Measurements from ENCODE around the gene WAPL.
A peak's percentile ranks its signal among the peaks of the same experiment; 100 is the strongest.
"Not testable (repeated sequence)": the region's sequence is repeated elsewhere in the genome, so short reads cannot be mapped to it uniquely, and the experiment has no call there.

Gene WAPL

DNA sequence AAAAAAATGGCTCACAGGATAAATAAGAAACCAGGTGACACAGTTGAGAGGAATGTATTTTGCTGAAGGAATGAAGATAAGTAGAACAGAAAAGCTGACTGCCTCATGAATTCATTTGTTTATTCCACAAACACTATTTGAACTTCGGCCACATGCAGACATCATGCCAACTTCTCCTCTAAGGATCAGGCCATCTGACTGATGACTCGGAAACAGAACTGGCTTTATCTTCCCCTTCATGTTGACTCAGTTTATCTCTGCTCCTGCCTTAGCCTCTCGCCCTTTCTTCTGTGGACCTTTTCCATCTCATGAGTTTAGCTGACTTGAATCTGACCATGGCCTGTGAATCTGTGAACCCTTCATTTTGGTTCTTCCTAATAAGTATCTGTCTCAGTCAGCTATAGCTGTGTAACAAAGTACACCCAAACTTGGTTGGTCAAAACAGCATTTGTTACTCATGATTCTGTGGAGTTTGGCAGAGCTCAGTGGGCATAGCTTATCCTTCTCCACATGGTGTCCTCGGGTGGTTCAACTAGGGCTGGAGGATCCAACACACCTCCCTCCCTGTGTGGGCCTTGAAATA, 111.0 kb downstream of the WAPL start:
- DNase-seq: no peak
- no peak for ATAC-seq

DNA sequence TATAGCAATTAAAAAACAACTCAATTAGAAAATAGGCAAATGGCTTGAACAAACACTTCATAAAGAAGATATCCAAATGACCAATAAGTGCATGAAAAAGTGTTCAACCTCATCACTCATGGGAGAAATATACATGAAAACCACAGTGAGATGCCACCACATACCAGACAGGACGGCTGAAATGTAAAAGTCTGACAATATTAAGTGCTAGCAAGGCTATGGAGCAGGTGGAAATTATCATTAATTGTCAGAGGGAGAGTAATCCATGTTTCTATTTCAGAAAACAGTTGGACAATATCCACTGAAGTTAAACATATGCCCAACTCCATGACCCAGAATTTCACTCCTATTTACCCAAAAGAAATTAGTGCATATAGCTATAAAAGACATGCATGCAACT, 112.4 kb downstream of the WAPL start:
- ATAC-seq (no peak), DNase-seq (no peak)

GRCh38 chr10:86403183-86403797, 118.3 kb downstream of the WAPL start:
- ATAC-seq: no peak
- no peak for DNase-seq

DNA sequence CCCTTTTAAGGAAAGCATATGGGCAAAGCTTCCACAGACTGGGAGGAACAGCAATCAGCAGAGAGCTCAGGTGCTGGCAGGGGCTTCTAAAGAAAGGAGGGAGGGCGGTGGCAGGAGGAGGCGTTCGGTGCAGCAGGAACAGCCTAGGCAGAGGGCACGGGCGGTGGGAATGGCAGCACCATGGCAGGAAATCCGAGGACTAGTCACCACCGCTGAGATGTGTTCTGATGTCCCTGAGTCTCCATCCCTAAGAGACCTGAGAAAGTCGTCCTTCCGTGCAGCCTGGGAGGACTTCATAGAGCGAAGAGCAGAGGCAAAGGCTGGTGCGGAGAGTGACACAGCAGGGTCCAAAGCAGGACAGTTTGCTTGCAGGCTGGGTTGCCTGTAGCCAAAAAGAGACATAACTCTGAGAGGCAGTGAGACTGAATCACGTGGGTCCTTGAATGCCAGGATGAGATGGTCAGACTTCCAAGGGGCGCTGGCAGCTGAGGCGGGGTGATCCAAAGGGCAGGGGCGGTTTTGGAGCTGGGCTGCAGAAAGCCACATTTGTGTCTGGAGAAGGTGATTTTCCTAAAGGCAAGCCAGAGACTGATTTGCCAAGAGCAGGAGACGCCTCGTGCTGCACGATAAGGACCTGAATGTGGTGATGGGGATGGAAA, 119.2 kb downstream of the WAPL start:
- DNase-seq (no peak), ATAC-seq (no peak)

GRCh38 chr10:86401588-86402282, 119.9 kb downstream of the WAPL start:
- ATAC-seq (no peak), DNase-seq (peak; percentile 30)

DNA sequence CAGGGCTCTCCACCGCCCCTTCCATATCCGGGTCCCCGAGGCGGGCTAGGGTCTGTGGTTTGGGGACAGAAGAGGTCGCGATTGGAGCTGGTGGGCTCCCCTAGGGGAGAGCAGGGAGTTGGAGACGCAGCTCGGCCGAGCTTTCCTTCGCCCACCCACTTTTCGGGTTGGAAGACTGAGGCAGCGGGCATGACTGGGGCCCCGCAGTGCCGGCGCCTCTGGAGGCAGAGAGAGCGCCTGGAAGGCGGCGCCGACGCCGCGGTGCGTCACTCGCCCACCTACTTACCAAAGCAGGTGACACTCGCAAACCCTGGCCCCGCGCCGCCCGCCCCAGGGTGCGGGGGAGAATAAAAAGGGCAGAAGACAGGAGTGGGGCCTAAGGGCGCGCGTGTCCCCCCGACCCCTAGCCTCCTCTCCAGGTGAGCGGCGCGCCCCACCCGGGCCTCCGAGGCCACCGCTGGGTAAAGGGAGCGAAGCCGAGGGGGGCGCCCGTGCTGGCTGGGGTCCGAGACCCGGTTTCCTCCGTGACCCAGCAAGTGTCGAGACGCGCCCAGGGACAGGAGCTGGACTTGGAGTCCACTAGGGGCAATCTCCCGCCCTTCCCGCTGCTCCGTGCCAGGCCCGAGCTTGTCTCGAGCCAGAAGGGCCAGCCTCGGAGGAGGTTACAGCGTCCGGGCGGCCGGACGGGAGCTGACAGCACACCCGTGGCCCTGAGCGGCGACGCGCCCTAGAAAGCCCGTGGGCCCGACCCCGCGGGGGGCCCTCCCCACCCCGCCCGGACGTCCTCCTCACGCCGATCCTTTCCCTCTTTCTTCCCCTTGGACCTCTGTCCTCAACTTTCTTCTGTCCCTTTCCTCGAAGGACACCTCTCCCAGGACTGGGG, 120.6 kb downstream of the WAPL start:
- DNase-seq (peak; percentile 78), ATAC-seq (peak; percentile 74)

GRCh38 chr10:86399879-86400704, 121.5 kb downstream of the WAPL start:
- DNase-seq (peak; percentile 97), ATAC-seq (peak; percentile 95)

DNA sequence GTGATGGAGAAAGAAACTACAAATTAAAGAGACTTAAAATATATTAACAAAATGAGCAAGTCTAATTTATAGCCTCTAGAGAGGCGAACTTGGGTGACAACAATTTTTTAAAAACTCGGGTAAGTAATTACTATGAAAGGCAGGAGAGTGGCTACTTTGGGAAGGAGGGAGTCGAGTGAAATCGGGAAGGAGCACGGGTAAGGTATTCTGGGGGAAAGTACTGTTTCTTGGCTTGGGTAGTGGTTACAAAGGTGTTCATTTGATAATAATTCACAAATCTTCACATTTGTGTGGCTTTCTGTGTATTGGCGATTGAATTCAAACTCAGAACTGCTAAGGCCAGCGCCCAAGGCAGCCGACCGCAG, 122.1 kb downstream of the WAPL start:
- ATAC-seq (no peak), DNase-seq (no peak)

GRCh38 chr10:86397120-86397519, 124.5 kb downstream of the WAPL start:
- DNase-seq (no peak), ATAC-seq (no peak)

GRCh38 chr10:86393862-86394455, 127.6 kb downstream of the WAPL start:
- ATAC-seq (no peak), DNase-seq (no peak)

DNA sequence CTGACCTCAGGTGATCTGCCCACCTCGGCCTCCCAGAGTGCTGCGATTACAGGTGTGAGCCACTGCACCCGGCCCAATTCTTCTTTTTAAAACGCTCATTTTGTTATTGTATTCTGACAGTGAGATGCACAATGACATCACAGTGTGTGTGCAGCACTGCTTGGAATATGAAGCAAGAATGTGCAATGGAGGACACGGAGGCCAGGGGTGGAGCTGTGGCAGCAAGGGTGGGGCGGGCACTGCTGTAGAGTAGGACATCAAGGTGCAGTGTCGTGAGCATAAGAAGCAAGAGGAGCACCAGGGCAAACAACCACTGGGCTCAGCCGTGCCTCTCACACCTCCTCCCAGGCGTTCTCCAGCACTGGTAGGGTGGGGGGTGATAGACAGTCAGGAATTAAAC, 128.2 kb downstream of the WAPL start:
- ATAC-seq (no peak), DNase-seq (no peak)

DNA sequence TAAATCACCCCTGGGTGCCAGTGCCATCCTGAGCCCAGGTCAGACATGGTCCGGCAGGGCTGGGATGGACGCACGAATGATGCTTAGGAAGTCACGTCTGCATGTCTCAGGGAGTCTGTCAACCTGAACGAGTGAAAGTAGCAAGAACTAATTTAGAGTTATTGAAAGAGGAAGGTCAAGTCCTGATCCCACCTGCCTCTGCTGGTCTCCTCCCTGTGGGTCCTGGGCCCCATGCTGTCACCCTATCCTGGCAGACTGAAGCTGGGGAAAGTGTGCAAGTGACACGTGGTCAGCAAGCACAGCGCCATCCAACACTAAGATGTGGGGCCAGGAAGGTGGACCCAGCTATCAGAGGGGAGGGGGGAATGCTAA, 128.9 kb downstream of the WAPL start:
- DNase-seq (no peak), ATAC-seq (no peak)

GRCh38 chr10:86391986-86392722, 129.4 kb downstream of the WAPL start:
- no peak for ATAC-seq

DNA sequence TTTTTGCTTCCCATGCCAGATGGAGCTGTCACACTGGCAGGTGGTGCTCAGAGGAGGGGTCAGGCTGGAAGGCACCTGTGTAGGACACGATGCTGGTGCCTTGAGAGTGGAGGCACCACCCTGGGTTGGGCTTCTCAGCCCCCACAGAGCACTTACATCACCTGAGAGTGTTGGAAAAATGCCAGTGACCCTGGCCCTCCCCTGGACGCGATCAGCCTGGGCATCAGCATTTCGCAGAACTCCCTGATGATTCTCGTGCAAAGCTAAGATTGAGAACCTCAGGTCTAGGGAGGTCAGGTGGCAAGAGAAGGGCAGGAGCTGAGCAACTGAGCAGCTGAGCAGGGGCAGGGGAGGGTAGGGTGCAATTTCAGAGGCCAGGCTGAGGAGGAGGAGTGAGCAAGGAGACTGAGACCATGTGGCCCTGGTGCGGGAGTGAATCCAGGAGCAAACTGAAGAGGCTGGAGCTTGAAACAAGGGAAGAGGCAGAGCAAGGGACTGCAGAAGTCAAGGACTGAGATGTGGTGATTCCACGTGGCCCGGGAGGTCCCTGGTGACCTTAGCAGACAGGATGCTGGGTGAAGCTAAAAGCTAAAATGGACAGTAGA, 130.3 kb downstream of the WAPL start:
- no peak for DNase-seq
- no peak for ATAC-seq

More at GRCh38 chr10:86391986-86392722, 129.4 kb downstream of the WAPL start:
- DNase-seq: no peak

GRCh38 chr10:86390337-86391120, 131.1 kb downstream of the WAPL start:
- DNase-seq: no peak
- no peak for ATAC-seq

- DNase-seq: peak; percentile 37
- ATAC-seq: peak; percentile 45
These were observed 132.0 kb downstream of the WAPL start for GRCh38 chr10:86389441-86390193.

GRCh38 chr10:86389109-86389440, 132.5 kb downstream of the WAPL start:
- not testable (repeated sequence) for DNase-seq, ATAC-seq

DNA sequence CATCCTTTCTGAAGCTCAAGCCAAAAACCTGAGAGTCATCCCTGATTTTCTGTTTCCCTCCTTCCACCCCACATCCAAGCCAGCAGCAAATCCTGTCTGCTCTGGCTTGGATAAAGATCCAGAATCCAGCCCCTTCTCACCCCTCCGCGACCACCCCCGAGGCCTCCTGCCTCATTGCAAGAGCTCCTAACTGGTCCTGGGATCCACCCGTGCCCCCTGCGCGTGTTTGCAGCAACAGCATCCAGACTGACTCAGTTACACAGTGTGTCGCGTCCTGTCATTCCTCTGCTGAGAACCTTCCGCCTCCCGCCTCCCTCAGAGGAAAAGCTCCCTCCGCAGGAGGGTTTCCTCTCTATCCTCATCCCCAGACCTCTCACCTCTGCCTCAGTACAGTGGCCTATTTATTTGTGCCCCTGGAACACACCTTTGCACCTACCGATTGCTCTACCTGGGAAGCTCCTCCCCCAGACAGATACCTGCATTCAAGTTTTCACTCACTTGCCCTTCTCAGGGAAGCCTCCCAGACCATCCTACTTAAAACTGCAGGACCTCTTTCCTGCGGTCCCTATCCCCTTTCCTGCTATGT, 133.4 kb downstream of the WAPL start:
- ATAC-seq (no peak), DNase-seq (no peak)
